Measurements from ENCODE around the gene POLR2L. TPM values are rescaled to one million over a fixed set of nuclear protein-coding genes. Genes with fewer than 3 reads are reported as not detected.
A peak's percentile ranks its signal among the peaks of the same experiment; 100 is the strongest.

The POLR2L gene
- total and polyA plus RNA-seq, 2 of the 13 experiments (the other 11 are each of a cell fraction or from before 2014, with no cell fraction given), result 104 to 114 TPM

DNA sequence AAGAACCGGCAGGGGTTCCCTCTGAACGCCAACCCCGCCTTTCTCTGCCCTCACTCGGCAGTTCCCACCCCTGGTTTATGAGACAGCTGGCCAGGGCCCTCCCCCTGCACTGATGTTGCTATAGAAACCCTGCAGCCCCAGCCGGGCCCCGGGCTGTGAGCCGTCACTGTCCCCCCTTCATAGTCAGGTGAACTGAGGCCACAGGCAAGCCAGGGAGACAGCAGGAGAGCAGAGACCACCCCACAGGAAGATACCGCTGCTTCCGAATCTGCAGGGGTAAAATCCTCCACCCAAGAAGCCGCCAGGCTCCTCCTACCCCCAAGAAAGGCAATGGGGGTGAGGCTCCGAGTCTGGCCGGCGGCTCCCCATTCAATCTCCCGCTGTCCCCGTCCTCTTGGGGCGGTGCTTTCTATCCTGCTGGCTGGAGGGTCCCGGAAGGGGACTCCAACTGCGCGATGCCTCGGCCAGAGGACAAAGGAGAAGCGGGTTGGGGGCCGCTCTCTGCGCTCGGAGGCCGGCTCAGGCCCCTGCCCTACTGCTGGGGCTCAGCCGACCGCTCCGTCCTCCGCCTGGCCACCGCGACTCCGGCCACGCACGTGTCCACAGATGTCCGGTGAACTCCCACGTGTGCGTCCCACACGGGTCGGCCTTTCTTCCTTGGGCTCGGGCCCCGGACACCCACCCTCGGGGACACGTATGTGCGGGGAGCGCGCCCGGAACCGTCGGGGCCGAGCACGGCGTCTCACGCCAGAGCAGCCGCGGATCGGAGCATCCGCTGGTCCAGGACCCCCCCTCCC lies 44.8 kb downstream of the POLR2L start (continued):
- no peak for TF ChIP-seq USF2 (IDR thresholded peaks at IDR 0.05; ENCODE audit: low read depth, low read length)
- TF ChIP-seq USF2 (CRISPR knock-in tag; IDR thresholded peaks at IDR 0.05; ENCODE audit: borderline replicate concordance), result no peak
- peak; percentile 2; the same call in 1 of the 2 replicates for TF ChIP-seq HOXA3 (CRISPR knock-in tag; IDR thresholded peaks at IDR 0.05)
- no peak; the same call in 1 of the 2 replicates for TF ChIP-seq AKAP8 (CRISPR knock-in tag; IDR thresholded peaks at IDR 0.05)
- TF ChIP-seq, protein P1, sequence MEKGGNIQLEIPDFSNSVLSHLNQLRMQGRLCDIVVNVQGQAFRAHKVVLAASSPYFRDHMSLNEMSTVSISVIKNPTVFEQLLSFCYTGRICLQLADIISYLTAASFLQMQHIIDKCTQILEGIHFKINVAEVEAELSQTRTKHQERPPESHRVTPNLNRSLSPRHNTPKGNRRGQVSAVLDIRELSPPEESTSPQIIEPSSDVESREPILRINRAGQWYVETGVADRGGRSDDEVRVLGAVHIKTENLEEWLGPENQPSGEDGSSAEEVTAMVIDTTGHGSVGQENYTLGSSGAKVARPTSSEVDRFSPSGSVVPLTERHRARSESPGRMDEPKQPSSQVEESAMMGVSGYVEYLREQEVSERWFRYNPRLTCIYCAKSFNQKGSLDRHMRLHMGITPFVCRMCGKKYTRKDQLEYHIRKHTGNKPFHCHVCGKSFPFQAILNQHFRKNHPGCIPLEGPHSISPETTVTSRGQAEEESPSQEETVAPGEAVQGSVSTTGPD (CRISPR knock-in tag; IDR thresholded peaks at IDR 0.05), result no peak
- TF ChIP-seq ZNF343 (CRISPR knock-in tag; IDR thresholded peaks at IDR 0.05), result no peak
- no peak for TF ChIP-seq HDAC6 (IDR thresholded peaks at IDR 0.05; ENCODE audit: low read depth, low read length)
- TF ChIP-seq ZNF547 (CRISPR knock-in tag; IDR thresholded peaks at IDR 0.05), result no peak; the same call in 1 of the 2 replicates
- TF ChIP-seq ZNF407 (CRISPR knock-in tag; IDR thresholded peaks at IDR 0.05; ENCODE audit: not compliant biosample characterization), result no peak
- TF ChIP-seq ZNF660 (CRISPR knock-in tag; IDR thresholded peaks at IDR 0.05; ENCODE audit: borderline replicate concordance, low read depth), result no peak
- no peak for TF ChIP-seq TRIM24 (CRISPR knock-in tag; IDR thresholded peaks at IDR 0.05)
- 0 out of 2 replicates have a peak, but pooled peaks have one; percentile 58 for TF ChIP-seq KDM3A (CRISPR knock-in tag; IDR thresholded peaks at IDR 0.05; ENCODE audit: low read depth)
- TF ChIP-seq, protein P2, sequence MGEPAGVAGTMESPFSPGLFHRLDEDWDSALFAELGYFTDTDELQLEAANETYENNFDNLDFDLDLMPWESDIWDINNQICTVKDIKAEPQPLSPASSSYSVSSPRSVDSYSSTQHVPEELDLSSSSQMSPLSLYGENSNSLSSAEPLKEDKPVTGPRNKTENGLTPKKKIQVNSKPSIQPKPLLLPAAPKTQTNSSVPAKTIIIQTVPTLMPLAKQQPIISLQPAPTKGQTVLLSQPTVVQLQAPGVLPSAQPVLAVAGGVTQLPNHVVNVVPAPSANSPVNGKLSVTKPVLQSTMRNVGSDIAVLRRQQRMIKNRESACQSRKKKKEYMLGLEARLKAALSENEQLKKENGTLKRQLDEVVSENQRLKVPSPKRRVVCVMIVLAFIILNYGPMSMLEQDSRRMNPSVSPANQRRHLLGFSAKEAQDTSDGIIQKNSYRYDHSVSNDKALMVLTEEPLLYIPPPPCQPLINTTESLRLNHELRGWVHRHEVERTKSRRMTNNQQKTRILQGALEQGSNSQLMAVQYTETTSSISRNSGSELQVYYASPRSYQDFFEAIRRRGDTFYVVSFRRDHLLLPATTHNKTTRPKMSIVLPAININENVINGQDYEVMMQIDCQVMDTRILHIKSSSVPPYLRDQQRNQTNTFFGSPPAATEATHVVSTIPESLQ (CRISPR knock-in tag; conservative IDR thresholded peaks at IDR 0.05), result no peak
- no peak for TF ChIP-seq MTA3 (CRISPR knock-in tag; IDR thresholded peaks at IDR 0.05)
- TF ChIP-seq FOXO1 (CRISPR knock-in tag; IDR thresholded peaks at IDR 0.05), result no peak
